Medulla oblongata (tissue), 1 donor: Measurements from ENCODE around the gene GUCA1A.

ENCODE experiments used
- DNase-seq: peaks from one replicate; pipeline ENCODE4 v3.0.0-alpha.2; 2015; ENCODE audit errors: extremely low spot score

GUCA1A gene

GRCh38 chr6:42173101-42173500 lies at the start of gene GUCA1A:
Gene GUCA1A, plus strand, starts transcription at chr6:42173364. Its CDS starts 250 bp downstream, at chr6:42173614.
- no peak for DNase-seq

- DNase-seq: no peak
Measured at GRCh38 chr6:42123379-42124103, 49.6 kb upstream of the GUCA1A start.

GRCh38 chr6:42124223-42124836 lies 48.8 kb upstream of the GUCA1A start:
- DNase-seq: no peak

GRCh38 chr6:42125231-42125630 lies 47.9 kb upstream of the GUCA1A start:
- no peak for DNase-seq

- DNase-seq: no peak
Measured at GRCh38 chr6:42125663-42126062, 47.5 kb upstream of the GUCA1A start.

GRCh38 chr6:42128460-42129359 lies 44.5 kb upstream of the GUCA1A start:
- no peak for DNase-seq

GRCh38 chr6:42129360-42129676 lies 43.8 kb upstream of the GUCA1A start:
- DNase-seq: no peak

- no peak for DNase-seq
Measured at GRCh38 chr6:42131531-42131930, 41.6 kb upstream of the GUCA1A start.

GRCh38 chr6:42133926-42134325 lies 39.2 kb upstream of the GUCA1A start:
- no peak for DNase-seq

- no peak for DNase-seq
Measured at GRCh38 chr6:42135161-42135560, 38.0 kb upstream of the GUCA1A start.

- no peak for DNase-seq
Measured at GRCh38 chr6:42135722-42136121, 37.4 kb upstream of the GUCA1A start.

- no peak for DNase-seq
Measured at GRCh38 chr6:42136508-42137193, 36.5 kb upstream of the GUCA1A start.

GRCh38 chr6:42137194-42137753 lies 35.9 kb upstream of the GUCA1A start:
- no peak for DNase-seq

- no peak for DNase-seq
Measured at GRCh38 chr6:42138190-42138589, 35.0 kb upstream of the GUCA1A start.

GRCh38 chr6:42138630-42139619 lies 34.2 kb upstream of the GUCA1A start:
- DNase-seq: no peak

- no peak for DNase-seq
Measured at GRCh38 chr6:42140032-42140431, 33.1 kb upstream of the GUCA1A start.

- no peak for DNase-seq
Measured at GRCh38 chr6:42140756-42141602, 32.2 kb upstream of the GUCA1A start.

GRCh38 chr6:42141603-42142117 lies 31.5 kb upstream of the GUCA1A start:
- DNase-seq: no peak

GRCh38 chr6:42142118-42142835 lies 30.9 kb upstream of the GUCA1A start, which contains the start of gene C6orf132:
Gene C6orf132, minus strand, starts transcription at chr6:42142620. Its CDS starts 176 bp downstream, at chr6:42142444.
- no peak for DNase-seq
